Measurements from ENCODE around the gene WNK2.

WNK2 gene

DNA sequence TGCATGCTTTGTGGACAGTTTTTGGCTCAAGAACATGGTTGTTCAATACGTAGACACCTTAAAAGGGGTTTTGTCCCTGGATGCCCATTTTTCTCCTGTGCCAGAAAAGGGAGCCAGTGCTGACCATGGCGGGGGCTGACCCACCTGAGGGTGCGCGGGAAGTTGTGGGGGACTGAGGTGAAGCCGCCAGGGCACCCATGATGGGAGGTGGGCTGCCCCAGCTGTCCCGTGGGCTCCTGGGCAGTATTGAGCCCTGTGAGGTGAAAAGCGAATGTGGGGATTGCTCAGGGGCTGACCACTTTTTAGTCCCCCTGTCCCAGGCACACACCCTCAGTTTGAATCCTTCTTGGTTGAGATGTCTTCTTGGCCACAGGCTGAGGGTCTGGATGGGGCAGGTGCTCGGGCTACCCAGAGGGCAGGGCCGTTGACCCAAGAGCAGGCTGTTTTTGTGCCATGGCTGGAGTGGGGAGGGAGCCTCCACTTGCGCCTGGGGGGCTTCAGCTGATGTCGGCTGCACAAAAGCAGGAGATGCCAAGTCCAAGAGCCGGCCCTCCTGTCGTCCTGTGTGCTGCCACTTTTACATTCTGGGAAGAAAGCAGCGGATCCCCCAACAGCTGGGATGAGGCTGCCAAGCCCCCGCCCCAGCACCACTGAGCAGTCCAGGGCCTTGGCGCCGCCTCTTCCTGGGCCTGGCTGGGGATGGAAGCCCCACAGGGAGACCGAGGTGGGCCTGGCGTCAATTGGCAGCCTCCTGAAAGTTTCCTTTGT is 120.1 kb downstream of the WNK2 start:
- no peaks in the 10 kb centered on the region for H3K36me3 Mint-ChIP-seq
- no peak overlapping the region for H3K4me3 Mint-ChIP-seq
- no peaks in the 10 kb centered on the region for H3K9me3 Mint-ChIP-seq (ENCODE audit: low read depth)
- H3K27me3 Mint-ChIP-seq, result no peaks in the 10 kb centered on the region
- no peak overlapping the region for H3K27ac Mint-ChIP-seq
- no peaks in the 10 kb centered on the region for H3K4me1 Mint-ChIP-seq (ENCODE audit: low read depth)

DNA sequence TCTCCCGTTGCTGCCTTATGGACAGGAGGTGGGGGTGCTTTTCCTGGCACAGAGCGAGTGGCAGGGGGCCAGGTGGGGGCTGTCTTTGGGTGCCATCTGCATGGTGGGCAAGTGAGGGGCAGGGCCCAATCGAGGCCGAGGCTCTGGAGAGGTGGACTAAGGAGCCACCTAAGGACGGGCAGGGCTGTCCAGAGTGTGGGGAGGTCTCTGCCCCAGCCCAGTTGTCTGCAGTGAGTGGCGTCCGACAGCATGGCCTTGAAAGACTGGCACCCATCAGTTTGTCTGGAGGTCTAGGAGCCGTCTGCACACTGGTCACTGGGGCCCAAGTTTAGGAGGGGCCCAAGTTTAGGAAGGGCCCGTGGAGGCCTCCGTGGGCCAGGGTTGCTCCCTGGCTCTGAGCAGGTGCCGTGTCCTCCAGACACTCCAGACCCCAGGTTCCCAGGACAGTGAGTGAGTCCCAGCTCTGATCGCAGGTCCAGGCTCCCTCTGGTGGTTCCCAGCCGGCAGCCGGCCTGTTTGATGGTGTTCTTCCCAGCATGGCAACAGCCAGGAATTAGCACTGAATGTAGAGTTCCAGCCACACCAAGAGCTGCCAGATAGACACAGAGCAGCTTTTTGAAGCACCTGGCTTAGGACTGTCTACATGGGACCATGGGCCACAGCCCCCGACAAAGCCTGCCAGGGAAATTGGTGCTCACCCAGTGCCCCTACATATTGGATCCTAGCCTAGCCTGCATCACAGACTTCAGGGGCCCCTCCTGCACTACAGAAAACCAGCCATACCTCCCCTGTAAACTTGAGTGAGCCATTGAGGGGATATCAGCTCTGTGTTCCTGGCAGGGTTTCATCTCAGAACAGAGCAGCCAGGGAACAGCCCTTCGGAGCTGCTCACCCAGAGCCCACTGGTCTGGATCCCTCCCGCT is 120.9 kb downstream of the WNK2 start:
- Mint-ChIP-seq H3K4me1 (ENCODE audit: low read depth) (no peaks in the 10 kb centered on the region), H3K36me3 (no peaks in the 10 kb centered on the region), H3K9me3 (ENCODE audit: low read depth) (no peaks in the 10 kb centered on the region), H3K27me3 (no peaks in the 10 kb centered on the region), H3K27ac (no peak overlapping the region), H3K4me3 (no peak overlapping the region)

DNA sequence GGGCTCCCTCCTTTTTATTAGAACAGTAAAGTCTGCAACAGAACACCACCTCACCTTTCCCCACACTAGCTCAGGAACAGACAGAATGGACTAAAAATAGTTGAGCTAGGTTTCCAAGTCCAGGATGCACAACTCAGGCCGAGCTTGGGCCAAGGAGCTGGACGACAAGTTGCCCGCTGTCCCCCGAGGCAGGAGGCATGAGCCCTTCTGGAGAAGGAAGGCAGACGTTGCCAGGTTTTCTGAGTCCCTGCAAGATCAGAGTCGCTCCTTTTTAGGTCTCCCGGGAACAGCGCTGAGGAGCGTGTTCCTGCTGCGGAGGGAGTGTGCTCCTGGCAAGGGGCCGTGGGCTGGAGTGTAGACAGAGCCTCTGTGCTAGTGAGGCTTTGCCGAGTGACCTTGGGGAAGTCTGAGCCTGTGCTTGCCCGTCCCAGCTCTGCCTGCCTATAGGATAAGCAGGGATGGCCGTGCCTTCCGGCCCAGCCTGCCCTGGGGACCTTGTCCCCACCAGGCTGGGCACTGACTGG is 121.6 kb downstream of the WNK2 start:
- H3K27ac Mint-ChIP-seq, result no peak overlapping the region
- H3K27me3 Mint-ChIP-seq, result no peaks in the 10 kb centered on the region
- no peaks in the 10 kb centered on the region for H3K36me3 Mint-ChIP-seq
- H3K4me1 Mint-ChIP-seq (ENCODE audit: low read depth), result no peaks in the 10 kb centered on the region
- no peak overlapping the region for H3K4me3 Mint-ChIP-seq
- no peaks in the 10 kb centered on the region for H3K9me3 Mint-ChIP-seq (ENCODE audit: low read depth)

DNA sequence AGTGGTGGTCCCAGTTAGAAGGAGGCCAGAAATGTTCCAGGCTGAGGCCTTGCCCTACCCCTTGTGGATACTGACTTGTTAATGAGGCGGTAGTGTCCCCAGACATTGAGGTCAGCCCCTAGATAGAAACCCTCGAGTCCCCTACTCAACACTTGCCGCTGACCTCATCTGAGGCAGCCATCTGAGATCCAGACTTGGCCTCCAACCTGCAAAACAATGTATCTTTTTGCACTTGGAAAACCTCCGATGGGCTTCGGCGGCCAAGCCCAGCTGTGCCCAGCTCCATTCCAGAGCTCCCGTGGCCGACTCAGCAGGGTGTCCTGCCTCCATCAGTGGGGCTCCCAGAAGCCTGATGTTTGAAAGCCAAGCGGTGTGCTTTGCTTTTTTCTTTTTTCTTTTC is 122.1 kb downstream of the WNK2 start:
- Mint-ChIP-seq H3K4me1 (ENCODE audit: low read depth) (no peaks in the 10 kb centered on the region), H3K27ac (no peak overlapping the region), H3K27me3 (no peaks in the 10 kb centered on the region), H3K9me3 (ENCODE audit: low read depth) (no peaks in the 10 kb centered on the region), H3K4me3 (no peak overlapping the region), H3K36me3 (no peaks in the 10 kb centered on the region)

DNA sequence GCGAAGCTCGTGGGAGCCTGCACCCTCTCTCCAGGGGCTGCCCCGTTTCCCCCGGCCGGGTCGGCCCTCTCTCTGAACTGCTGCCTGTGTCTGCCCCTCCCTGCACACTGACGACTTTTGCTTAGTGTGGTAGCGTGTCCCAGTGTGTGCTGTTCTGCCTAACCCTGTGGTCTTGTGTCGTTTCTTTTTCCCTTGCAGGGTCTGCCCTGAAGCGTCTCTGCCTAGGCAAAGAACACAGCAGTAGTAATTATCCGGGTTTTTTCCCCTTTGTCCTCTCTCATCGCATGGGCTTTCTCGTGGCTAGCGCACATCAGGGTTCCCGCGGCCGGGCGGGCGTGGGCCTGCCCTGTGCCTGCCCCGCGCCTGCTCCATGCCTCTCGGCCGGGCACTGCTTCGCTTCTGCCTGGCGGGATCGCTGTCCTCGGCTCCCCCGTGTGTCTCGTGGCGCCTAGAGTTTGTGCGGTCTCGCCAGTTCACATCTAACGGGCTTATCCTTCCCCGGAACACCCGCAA is 122.7 kb downstream of the WNK2 start:
- Mint-ChIP-seq H3K27me3 (no peaks in the 10 kb centered on the region), H3K9me3 (ENCODE audit: low read depth) (no peaks in the 10 kb centered on the region), H3K36me3 (no peaks in the 10 kb centered on the region), H3K4me1 (ENCODE audit: low read depth) (no peaks in the 10 kb centered on the region), H3K27ac (no peak overlapping the region), H3K4me3 (no peak overlapping the region)

DNA sequence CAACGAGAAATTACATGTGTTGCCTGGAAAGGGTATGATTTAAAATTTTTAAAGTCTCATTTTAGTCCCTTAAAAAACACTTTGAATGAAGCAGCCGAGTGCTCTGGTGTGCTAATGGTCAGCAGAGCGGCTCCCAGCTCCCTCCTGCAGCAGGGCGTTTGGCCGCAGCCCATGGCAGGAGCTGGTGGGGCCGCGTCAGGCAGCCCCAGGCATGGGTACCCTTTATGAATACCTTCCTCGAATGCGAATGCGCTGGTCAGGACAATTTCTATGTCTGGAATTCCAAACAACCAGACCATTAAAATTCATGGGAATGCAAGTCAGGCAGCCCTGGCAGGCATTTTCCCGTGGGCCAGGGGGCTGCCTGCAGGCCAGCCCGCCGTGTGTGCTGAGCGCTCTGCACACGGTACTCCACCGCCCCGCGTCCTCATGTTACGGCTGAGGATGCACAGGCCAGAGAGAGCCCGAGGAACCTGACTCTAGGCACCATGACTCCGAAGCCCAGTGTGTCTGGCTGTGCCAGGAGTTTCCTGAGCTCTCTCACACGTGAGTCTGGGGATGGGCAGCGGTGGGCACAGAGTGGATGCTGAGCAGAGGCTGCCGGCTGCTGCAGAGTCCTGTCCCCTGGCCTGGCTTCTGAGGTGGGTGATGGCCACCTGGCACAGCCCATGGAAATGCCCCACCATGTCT is 123.7 kb downstream of the WNK2 start:
- Mint-ChIP-seq H3K9me3 (ENCODE audit: low read depth) (no peaks in the 10 kb centered on the region), H3K27ac (no peak overlapping the region), H3K4me3 (no peak overlapping the region), H3K4me1 (ENCODE audit: low read depth) (no peaks in the 10 kb centered on the region), H3K27me3 (no peaks in the 10 kb centered on the region), H3K36me3 (no peaks in the 10 kb centered on the region)

DNA sequence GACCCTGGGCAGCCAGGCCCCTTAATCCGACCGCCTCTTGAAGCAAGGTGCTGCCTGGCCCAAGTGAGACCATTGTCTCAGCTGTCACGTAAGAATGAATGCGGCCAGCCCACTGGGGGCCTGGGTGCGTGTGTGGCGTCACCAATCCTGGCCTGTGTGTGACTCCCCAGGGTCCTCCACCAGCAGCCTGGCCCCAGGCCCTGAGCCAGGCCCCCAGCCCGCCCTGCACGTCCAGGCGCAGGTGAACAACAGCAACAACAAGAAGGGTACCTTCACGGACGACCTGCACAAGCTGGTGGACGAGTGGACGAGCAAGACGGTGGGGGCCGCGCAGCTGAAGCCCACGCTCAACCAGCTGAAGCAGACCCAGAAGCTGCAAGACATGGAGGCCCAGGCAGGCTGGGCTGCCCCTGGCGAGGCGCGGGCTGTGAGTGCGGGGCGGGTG is 124.2 kb downstream of the WNK2 start:
- Mint-ChIP-seq H3K4me1 (ENCODE audit: low read depth) (no peaks in the 10 kb centered on the region), H3K27me3 (no peaks in the 10 kb centered on the region), H3K9me3 (ENCODE audit: low read depth) (no peaks in the 10 kb centered on the region), H3K4me3 (no peak overlapping the region), H3K27ac (no peak overlapping the region), H3K36me3 (no peaks in the 10 kb centered on the region)

DNA sequence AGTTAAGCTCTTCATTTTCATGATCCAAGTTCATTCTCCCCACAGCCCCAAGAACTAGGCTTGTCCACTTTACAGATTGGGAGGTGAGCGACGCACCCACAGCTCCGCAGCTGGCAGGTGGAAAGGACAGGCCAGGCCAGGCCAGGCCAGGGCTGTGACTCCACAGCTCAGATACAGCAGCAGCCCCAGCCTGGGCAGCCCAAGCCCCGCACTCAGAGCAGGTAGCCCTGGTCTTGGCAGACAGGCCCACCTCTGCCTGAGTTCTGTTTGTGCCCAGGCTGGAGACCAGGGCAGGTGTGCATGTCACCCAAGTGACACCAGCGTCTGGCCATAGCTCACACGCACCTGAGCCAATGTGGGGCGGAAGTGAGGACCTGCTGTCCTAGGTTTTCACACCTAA is 124.7 kb downstream of the WNK2 start:
- no peaks in the 10 kb centered on the region for H3K27me3 Mint-ChIP-seq
- H3K27ac Mint-ChIP-seq, result no peak overlapping the region
- no peak overlapping the region for H3K4me3 Mint-ChIP-seq
- H3K4me1 Mint-ChIP-seq (ENCODE audit: low read depth), result no peaks in the 10 kb centered on the region
- no peaks in the 10 kb centered on the region for H3K9me3 Mint-ChIP-seq (ENCODE audit: low read depth)
- no peaks in the 10 kb centered on the region for H3K36me3 Mint-ChIP-seq

DNA sequence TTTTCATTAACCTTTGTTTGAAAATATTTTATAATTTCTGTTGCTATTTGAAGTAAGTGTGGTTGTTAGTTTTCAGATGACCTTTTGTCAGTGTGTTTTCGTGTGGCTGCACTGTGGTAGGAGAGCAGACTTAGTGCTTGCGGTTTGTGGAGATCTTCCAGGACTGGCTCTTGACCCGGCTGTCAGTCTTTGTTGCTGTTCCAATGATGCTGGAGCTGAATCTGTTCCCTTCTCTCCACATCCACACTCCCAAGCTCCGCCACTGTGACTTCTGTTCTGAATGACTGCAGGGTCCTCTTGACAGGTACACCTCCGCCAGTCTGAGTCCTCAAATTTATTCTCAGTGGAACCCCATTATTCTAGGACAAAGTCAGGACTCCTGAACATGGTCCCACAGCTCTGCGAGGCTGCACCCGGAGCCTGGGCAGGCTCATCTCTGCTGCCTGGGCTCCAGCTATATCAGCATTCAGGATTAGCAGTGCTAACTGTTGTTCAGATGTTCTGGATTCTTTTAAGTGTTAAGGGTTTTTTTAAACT is 126.0 kb downstream of the WNK2 start:
- no peaks in the 10 kb centered on the region for H3K36me3 Mint-ChIP-seq
- H3K27me3 Mint-ChIP-seq, result no peaks in the 10 kb centered on the region
- H3K4me1 Mint-ChIP-seq (ENCODE audit: low read depth), result no peaks in the 10 kb centered on the region
- no peak overlapping the region for H3K4me3 Mint-ChIP-seq
- no peaks in the 10 kb centered on the region for H3K9me3 Mint-ChIP-seq (ENCODE audit: low read depth)
- H3K27ac Mint-ChIP-seq, result no peak overlapping the region

DNA sequence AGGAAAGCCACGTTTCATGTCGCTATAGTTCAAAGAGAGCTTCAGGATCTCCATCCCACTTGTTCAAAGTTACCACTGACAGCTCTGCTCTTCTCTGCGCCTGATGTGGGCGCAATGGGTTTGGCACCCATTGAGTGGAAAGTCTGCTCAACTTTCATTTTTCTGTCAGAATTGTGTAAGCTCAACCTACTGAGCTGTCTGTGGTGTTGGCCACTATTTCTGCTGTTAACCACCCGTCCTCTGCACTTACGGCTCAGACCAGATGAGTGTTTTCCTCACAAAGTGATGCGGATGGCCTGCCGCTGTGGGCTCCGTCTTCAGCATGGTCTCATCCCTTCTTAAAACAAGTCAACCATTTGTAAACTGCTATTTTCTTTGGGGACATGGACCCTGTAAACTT is 131.2 kb downstream of the WNK2 start:
- Mint-ChIP-seq H3K4me3 (no peak overlapping the region), H3K4me1 (ENCODE audit: low read depth) (peaks cover 6% of the 10 kb centered on the region), H3K27me3 (peaks cover 5% of the 10 kb centered on the region)

DNA sequence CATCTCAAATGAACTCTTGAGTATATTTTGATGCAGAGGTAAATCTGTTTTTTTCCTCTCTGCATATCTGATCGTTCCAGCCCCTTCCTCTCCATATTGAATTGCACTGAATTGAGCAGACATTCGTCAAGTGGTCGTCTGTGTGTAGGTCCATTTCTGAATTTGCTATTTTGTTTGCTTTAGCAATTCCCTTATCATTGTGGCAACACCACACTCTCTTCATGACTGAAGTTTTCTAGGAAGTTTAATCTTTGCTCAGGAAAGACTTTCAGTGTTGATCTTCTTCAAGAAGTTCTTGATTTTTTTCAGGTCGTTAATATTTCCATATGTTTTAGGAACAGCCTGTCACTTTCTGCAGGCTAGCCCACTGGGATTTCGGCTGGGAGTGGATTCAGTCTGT is 132.0 kb downstream of the WNK2 start:
- Mint-ChIP-seq H3K27ac (no peak overlapping the region), H3K4me3 (no peak overlapping the region), H3K36me3 (no peaks in the 10 kb centered on the region), H3K4me1 (ENCODE audit: low read depth) (peaks cover 6% of the 10 kb centered on the region), H3K27me3 (peaks cover 5% of the 10 kb centered on the region), H3K9me3 (ENCODE audit: low read depth) (no peaks in the 10 kb centered on the region)

More for the DNA sequence above, 131.2 kb downstream of the WNK2 start:
- no peaks in the 10 kb centered on the region for H3K36me3 Mint-ChIP-seq
- H3K9me3 Mint-ChIP-seq (ENCODE audit: low read depth), result no peaks in the 10 kb centered on the region
- H3K27ac Mint-ChIP-seq, result no peak overlapping the region

DNA sequence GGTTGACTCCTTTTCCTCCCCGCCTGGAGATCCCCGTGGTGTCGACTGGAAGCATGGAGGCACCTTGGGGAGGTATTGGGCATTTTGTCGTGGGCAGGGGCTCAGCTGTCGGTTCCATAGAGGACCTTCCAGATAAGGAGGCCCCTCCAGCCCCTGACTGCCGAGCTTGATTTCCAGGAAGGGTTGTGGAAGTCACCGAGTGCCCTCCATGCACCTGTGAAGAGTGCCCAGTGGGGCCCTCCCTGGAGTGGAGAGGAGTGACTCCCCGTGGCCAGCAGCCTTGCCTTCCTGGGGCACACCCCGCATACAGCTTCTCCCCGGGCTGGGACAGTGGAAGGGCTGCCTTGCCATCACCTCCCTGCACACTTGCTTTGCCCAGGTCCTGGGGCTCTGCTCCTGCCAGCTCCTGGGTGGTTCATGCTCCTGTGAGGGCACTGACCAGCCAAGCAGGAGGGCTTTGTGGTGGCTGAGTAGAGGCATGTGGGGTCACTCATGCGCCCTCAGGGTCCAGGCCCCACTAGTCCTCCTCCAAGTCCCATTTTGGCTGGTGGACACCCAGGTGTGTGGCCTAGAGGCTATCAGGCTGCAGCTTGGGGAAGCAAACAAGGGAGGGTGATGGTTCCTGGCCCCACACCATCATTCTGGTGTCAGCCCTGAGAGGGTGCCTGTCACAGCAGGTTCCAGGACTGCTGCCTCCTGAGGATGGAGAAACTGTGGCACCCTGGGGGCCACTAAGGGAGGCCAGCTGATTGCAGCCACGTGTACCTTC is 133.0 kb downstream of the WNK2 start:
- Mint-ChIP-seq H3K27ac (no peak overlapping the region), H3K4me3 (no peak overlapping the region), H3K27me3 (peaks cover 5% of the 10 kb centered on the region), H3K36me3 (no peaks in the 10 kb centered on the region), H3K4me1 (ENCODE audit: low read depth) (peaks cover 6% of the 10 kb centered on the region), H3K9me3 (ENCODE audit: low read depth) (no peaks in the 10 kb centered on the region)

DNA sequence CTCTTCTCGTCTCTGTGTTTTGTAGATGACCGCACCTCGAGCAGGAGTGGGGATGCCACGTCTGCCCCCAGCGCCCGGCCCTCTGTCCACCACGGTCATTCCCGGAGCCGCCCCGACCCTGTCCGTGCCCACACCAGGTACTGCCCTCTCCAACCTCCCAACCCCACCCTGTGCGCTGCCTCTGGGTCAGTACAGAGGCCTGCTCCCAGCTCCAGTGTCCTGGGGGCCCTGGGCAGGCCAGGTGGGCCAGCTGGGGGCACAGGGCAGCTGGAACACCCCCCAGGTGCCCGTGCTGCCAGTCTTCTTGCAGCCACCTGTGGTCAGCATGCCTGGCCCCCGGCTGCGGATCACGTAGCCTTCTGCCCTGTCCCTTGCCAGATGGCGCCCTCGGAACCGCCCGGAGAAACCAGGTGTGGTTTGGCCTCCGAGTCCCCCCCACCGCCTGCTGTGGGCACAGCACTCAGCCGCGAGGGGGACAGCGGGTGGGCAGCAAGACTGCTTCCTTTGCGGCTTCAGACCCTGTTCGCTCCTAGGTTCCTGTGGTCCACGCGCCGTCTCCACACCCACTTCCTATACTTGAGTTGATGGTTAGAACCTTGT is 133.7 kb downstream of the WNK2 start:
- Mint-ChIP-seq H3K36me3 (no peaks in the 10 kb centered on the region), H3K27me3 (peaks cover 5% of the 10 kb centered on the region), H3K4me3 (peak overlapping the region; percentile 14), H3K4me1 (ENCODE audit: low read depth) (peaks cover 6% of the 10 kb centered on the region), H3K9me3 (ENCODE audit: low read depth) (no peaks in the 10 kb centered on the region), H3K27ac (no peak overlapping the region)

All from activated naive CD8-positive, alpha-beta T cell (primary cell).